HUES48 (cell line): Measurements from ENCODE around the gene CNTN1.

Source experiments
- H3K27ac ChIP-seq: one replicate; pipeline ENCODE4 v1.7.0; 2013; ENCODE audit warnings: low read depth, low read length, inconsistent platforms
- H3K27me3 ChIP-seq: 2 replicates; pipeline ENCODE4 v1.6.1; 2013; ENCODE audit warnings: mild to moderate bottlenecking, low read length; ENCODE audit not compliant: control insufficient read depth, insufficient read depth
- H3K36me3 ChIP-seq: 2 replicates; pipeline ENCODE4 v1.6.1; 2013; ENCODE audit warnings: low read length; ENCODE audit not compliant: control insufficient read depth, insufficient read depth
- H3K4me1 ChIP-seq: 2 replicates; pipeline ENCODE4 v1.6.1; 2013; ENCODE audit warnings: mild to moderate bottlenecking, low read length; ENCODE audit not compliant: control insufficient read depth, insufficient read depth
- H3K4me3 ChIP-seq: 2 replicates; pipeline ENCODE4 v1.5.1; 2013; ENCODE audit warnings: mild to moderate bottlenecking, low read depth, low read length
- H3K9ac ChIP-seq: 2 replicates; pipeline ENCODE4 v1.6.1; 2013; ENCODE audit warnings: mild to moderate bottlenecking, low read depth, low read length, moderate library complexity
- H3K9me3 ChIP-seq: 2 replicates; pipeline ENCODE4 v1.6.1; 2013; ENCODE audit warnings: low read length; ENCODE audit not compliant: control insufficient read depth, insufficient read depth

The CNTN1 gene

GRCh38 chr12:41096797-41097196, 404.6 kb downstream of the CNTN1 start:
- Histone ChIP-seq H3K4me1 (no peaks in the 10 kb centered on the region), H3K9me3 (no peaks in the 10 kb centered on the region), H3K4me3 (no peak overlapping the region), H3K9ac (no peak overlapping the region), H3K27me3 (no peaks in the 10 kb centered on the region), H3K36me3 (no peaks in the 10 kb centered on the region), H3K27ac (no peak overlapping the region)

- H3K27ac ChIP-seq: no peak overlapping the region
- H3K4me1 ChIP-seq: no peaks in the 10 kb centered on the region
- H3K9ac ChIP-seq: no peak overlapping the region
- no peaks in the 10 kb centered on the region for H3K9me3 ChIP-seq
- H3K27me3 ChIP-seq: no peaks in the 10 kb centered on the region
- H3K4me3 ChIP-seq: no peak overlapping the region
- H3K36me3 ChIP-seq: no peaks in the 10 kb centered on the region
These were observed 408.3 kb downstream of the CNTN1 start for GRCh38 chr12:41100572-41100971.

- Histone ChIP-seq H3K27ac (no peak overlapping the region), H3K9me3 (no peaks in the 10 kb centered on the region), H3K9ac (no peak overlapping the region), H3K27me3 (no peaks in the 10 kb centered on the region), H3K4me3 (no peak overlapping the region), H3K36me3 (no peaks in the 10 kb centered on the region), H3K4me1 (no peaks in the 10 kb centered on the region)
These were observed 409.6 kb downstream of the CNTN1 start for GRCh38 chr12:41101806-41102205.

- Histone ChIP-seq H3K36me3 (no peaks in the 10 kb centered on the region), H3K4me1 (no peaks in the 10 kb centered on the region), H3K27ac (no peak overlapping the region), H3K9ac (no peak overlapping the region), H3K4me3 (no peak overlapping the region), H3K27me3 (no peaks in the 10 kb centered on the region), H3K9me3 (no peaks in the 10 kb centered on the region)
These were observed 411.4 kb downstream of the CNTN1 start for GRCh38 chr12:41103614-41104013.

- Histone ChIP-seq H3K27ac (no peak overlapping the region), H3K9me3 (no peaks in the 10 kb centered on the region), H3K9ac (no peak overlapping the region), H3K4me3 (no peak overlapping the region), H3K27me3 (no peaks in the 10 kb centered on the region), H3K4me1 (no peaks in the 10 kb centered on the region), H3K36me3 (no peaks in the 10 kb centered on the region)
These were observed 414.1 kb downstream of the CNTN1 start for GRCh38 chr12:41106315-41106714.

GRCh38 chr12:41108032-41108431, 415.8 kb downstream of the CNTN1 start:
- Histone ChIP-seq H3K36me3 (no peaks in the 10 kb centered on the region), H3K4me3 (no peak overlapping the region), H3K4me1 (no peaks in the 10 kb centered on the region)

GRCh38 chr12:41112903-41113302, 420.7 kb downstream of the CNTN1 start:
- Histone ChIP-seq H3K9me3 (no peaks in the 10 kb centered on the region), H3K4me3 (no peak overlapping the region), H3K9ac (no peak overlapping the region), H3K36me3 (no peaks in the 10 kb centered on the region), H3K27ac (no peak overlapping the region), H3K27me3 (no peaks in the 10 kb centered on the region), H3K4me1 (no peaks in the 10 kb centered on the region)

More at GRCh38 chr12:41108032-41108431, 415.8 kb downstream of the CNTN1 start:
- no peak overlapping the region for H3K27ac ChIP-seq
- no peaks in the 10 kb centered on the region for H3K27me3 ChIP-seq
- H3K9ac ChIP-seq: no peak overlapping the region
- H3K9me3 ChIP-seq: no peaks in the 10 kb centered on the region

- Histone ChIP-seq H3K36me3 (no peaks in the 10 kb centered on the region), H3K4me1 (no peaks in the 10 kb centered on the region), H3K9me3 (no peaks in the 10 kb centered on the region), H3K4me3 (no peak overlapping the region), H3K27ac (no peak overlapping the region), H3K27me3 (no peaks in the 10 kb centered on the region), H3K9ac (no peak overlapping the region)
These were observed 428.0 kb downstream of the CNTN1 start for GRCh38 chr12:41120211-41120610.

GRCh38 chr12:41121374-41121773, 429.1 kb downstream of the CNTN1 start:
- H3K9me3 ChIP-seq: no peaks in the 10 kb centered on the region
- no peak overlapping the region for H3K4me3 ChIP-seq
- no peaks in the 10 kb centered on the region for H3K36me3 ChIP-seq
- no peak overlapping the region for H3K27ac ChIP-seq
- no peak overlapping the region for H3K9ac ChIP-seq
- H3K4me1 ChIP-seq: no peaks in the 10 kb centered on the region
- no peaks in the 10 kb centered on the region for H3K27me3 ChIP-seq
